Measurements from ENCODE around the gene TSC2.

GRCh38 chr16:2095315-2095853 is 47.6 kb downstream of the TSC2 start:
- TF ChIP-seq POLR2A (IDR thresholded peaks at IDR 0.05) = no peak
- no peak for TF ChIP-seq CTCF (IDR thresholded peaks at IDR 0.05)
